C4-2B (cell line): ENCODE data around the gene TDP1.
"Not testable (repeated sequence)": the region's sequence is repeated elsewhere in the genome, so short reads cannot be mapped to it uniquely, and the experiment has no call there.

ENCODE experiments used
- ZFX ChIP-seq: fragments of 450-650 bp; IDR thresholded peaks from 2 replicates; pipeline ENCODE4 v1.6.1; 2017
- TF ChIP-seq, protein P1 (sequence below): fragments of 450-650 bp; conservative IDR thresholded peaks from 2 replicates; pipeline ENCODE4 v1.5.1; 2017; ENCODE audit warnings: mild to moderate bottlenecking

GRCh38 chr14:90026608-90027007, 70.9 kb downstream of the TDP1 start:
- TF ChIP-seq, protein P1, sequence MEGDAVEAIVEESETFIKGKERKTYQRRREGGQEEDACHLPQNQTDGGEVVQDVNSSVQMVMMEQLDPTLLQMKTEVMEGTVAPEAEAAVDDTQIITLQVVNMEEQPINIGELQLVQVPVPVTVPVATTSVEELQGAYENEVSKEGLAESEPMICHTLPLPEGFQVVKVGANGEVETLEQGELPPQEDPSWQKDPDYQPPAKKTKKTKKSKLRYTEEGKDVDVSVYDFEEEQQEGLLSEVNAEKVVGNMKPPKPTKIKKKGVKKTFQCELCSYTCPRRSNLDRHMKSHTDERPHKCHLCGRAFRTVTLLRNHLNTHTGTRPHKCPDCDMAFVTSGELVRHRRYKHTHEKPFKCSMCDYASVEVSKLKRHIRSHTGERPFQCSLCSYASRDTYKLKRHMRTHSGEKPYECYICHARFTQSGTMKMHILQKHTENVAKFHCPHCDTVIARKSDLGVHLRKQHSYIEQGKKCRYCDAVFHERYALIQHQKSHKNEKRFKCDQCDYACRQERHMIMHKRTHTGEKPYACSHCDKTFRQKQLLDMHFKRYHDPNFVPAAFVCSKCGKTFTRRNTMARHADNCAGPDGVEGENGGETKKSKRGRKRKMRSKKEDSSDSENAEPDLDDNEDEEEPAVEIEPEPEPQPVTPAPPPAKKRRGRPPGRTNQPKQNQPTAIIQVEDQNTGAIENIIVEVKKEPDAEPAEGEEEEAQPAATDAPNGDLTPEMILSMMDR: not testable (repeated sequence)
- not testable (repeated sequence) for TF ChIP-seq ZFX
